Smooth muscle cell (in vitro differentiated cells): ENCODE measurements around the gene COL23A1. TPM values are rescaled to one million over a fixed set of nuclear protein-coding genes. Genes with fewer than 3 reads are reported as not detected.

Experiments
- DNase-seq: peaks from one replicate; lab custom pipeline; 2025; ENCODE audit not compliant: unreplicated experiment; lab: John Stamatoyannopoulos, UW
- H2AFZ ChIP-seq: fragments of 200-600 bp; sonication (generic); 2 replicates; pipeline ENCODE4 v1.6.0; 2016; ENCODE audit warnings: antibody characterized with exemption, low read depth, mild to moderate bottlenecking
- H3F3A ChIP-seq: fragments of 200-600 bp; sonication (generic); 2 replicates; pipeline ENCODE4 v1.6.0; 2017; ENCODE audit warnings: antibody characterized with exemption, low read depth
- H3K27ac ChIP-seq: fragments of 200-600 bp; sonication (generic); 2 replicates; pipeline ENCODE4 v1.5.1; 2016; ENCODE audit warnings: low read depth, mild to moderate bottlenecking
- H3K27me3 ChIP-seq: fragments of 200-600 bp; sonication (generic); 2 replicates; pipeline ENCODE4 v1.6.1; 2016; ENCODE audit warnings: low read depth, mild to moderate bottlenecking
- H3K36me3 ChIP-seq: fragments of 200-600 bp; sonication (generic); 2 replicates; pipeline ENCODE4 v1.5.1; 2016; ENCODE audit warnings: low read depth
- H3K4me1 ChIP-seq: fragments of 200-600 bp; sonication (generic); 2 replicates; pipeline ENCODE4 v1.5.1; 2016; ENCODE audit warnings: low read depth
- H3K4me2 ChIP-seq: fragments of 200-600 bp; sonication (generic); 2 replicates; pipeline ENCODE4 v1.6.0; 2016; ENCODE audit warnings: mild to moderate bottlenecking
- H3K4me3 ChIP-seq: fragments of 200-600 bp; sonication (generic); 2 replicates; pipeline ENCODE4 v1.5.1; 2016; ENCODE audit warnings: mild to moderate bottlenecking
- H3K79me2 ChIP-seq: fragments of 200-600 bp; sonication (generic); 2 replicates; pipeline ENCODE4 v1.6.0; 2016; ENCODE audit warnings: low read depth, mild to moderate bottlenecking
- H3K9ac ChIP-seq: fragments of 200-600 bp; sonication (generic); 2 replicates; pipeline ENCODE4 v1.6.0; 2016; ENCODE audit warnings: low read depth
- H3K9me3 ChIP-seq: fragments of 200-600 bp; sonication (generic); replicated peaks from 2 replicates; pipeline ENCODE4 v1.5.1; 2016; ENCODE audit warnings: low read depth
- H4K20me1 ChIP-seq: fragments of 200-600 bp; sonication (generic); 2 replicates; pipeline ENCODE4 v1.6.0; 2016; ENCODE audit warnings: low read depth
- CTCF ChIP-seq: fragments of 200-600 bp; sonication (generic); IDR thresholded peaks from 2 replicates; pipeline ENCODE4 v1.5.1; 2017; ENCODE audit warnings: borderline replicate concordance, mild to moderate bottlenecking, antibody characterized with exemption; ENCODE audit not compliant: insufficient read depth, poor library complexity, severe bottlenecking
- WGBS: methylation state at CpG from one replicate; pipeline ENCODE4 v1.1.7; 2016; ENCODE audit warnings: low lambda C conversion rate; 5-methylcytosine and 5-hydroxymethylcytosine counted together
- polyA plus RNA-seq: library from polyadenylated mRNA; unstranded; fragments of >200 nt; fragmentation: Nextera tagmentation; extraction: Ambion mirVana; gene quantifications from 2 replicates; pipeline ENCODE4 v1.2.1, GENCODE V29; 2016
- total RNA-seq: library from RNA; depleted of rRNA; stranded (reverse); fragments of >200 nt; gene quantifications from 2 replicates; pipeline ENCODE4 v1.2.3, GENCODE V29; 2014

COL23A1 gene
- total and polyA plus RNA-seq, 2 experiments from 2014 or later = 5.3 to 27.4 TPM

- peak overlapping the region; percentile 66 for H3K4me2 ChIP-seq
- H3F3A ChIP-seq = peaks cover 5% of the 10 kb centered on the region
- H3K9ac ChIP-seq = no peak overlapping the region
- no peak for TF ChIP-seq CTCF
- H3K79me2 ChIP-seq = no peaks in the 10 kb centered on the region
- peaks cover 3% of the 10 kb centered on the region for H3K9me3 ChIP-seq
- H3K36me3 ChIP-seq = no peaks in the 10 kb centered on the region
- H3K4me3 ChIP-seq = no peak overlapping the region
- H3K4me1 ChIP-seq = peaks cover 7% of the 10 kb centered on the region
- H2AFZ ChIP-seq = no peak overlapping the region
- 56% methylated on average over 21 of the region's 21 CpGs for WGBS
- no peaks in the 10 kb centered on the region for H4K20me1 ChIP-seq
- no peak overlapping the region for H3K27ac ChIP-seq
- no peak for DNase-seq
- H3K27me3 ChIP-seq = no peaks in the 10 kb centered on the region
Measured at GRCh38 chr5:178288401-178289368, 301.5 kb downstream of the COL23A1 start.

GRCh38 chr5:178287791-178288105 is 302.4 kb downstream of the COL23A1 start:
- 95% methylated on average over 10 of the region's 10 CpGs for WGBS
- DNase-seq = no peak
- H3K4me3 ChIP-seq = no peak overlapping the region
- no peaks in the 10 kb centered on the region for H3K79me2 ChIP-seq
- H4K20me1 ChIP-seq = no peaks in the 10 kb centered on the region
- no peak for TF ChIP-seq CTCF
- no peaks in the 10 kb centered on the region for H3K27me3 ChIP-seq
- peaks cover 5% of the 10 kb centered on the region for H3F3A ChIP-seq
- H3K9me3 ChIP-seq = peaks cover 3% of the 10 kb centered on the region
- H3K27ac ChIP-seq = no peak overlapping the region
- no peak overlapping the region for H3K9ac ChIP-seq
- no peaks in the 10 kb centered on the region for H3K36me3 ChIP-seq
- H3K4me2 ChIP-seq = no peak overlapping the region
- H3K4me1 ChIP-seq = peaks cover 7% of the 10 kb centered on the region
- no peak overlapping the region for H2AFZ ChIP-seq

GRCh38 chr5:178287091-178287790 is 303.0 kb downstream of the COL23A1 start:
- no peaks in the 10 kb centered on the region for H3K36me3 ChIP-seq
- no peak overlapping the region for H3K27ac ChIP-seq
- H3K79me2 ChIP-seq = no peaks in the 10 kb centered on the region
- no peaks in the 10 kb centered on the region for H3K27me3 ChIP-seq
- H3K4me3 ChIP-seq = no peak overlapping the region
- no peak overlapping the region for H3K9ac ChIP-seq
- H3F3A ChIP-seq = peaks cover 5% of the 10 kb centered on the region
- peaks cover 3% of the 10 kb centered on the region for H3K9me3 ChIP-seq
- H2AFZ ChIP-seq = no peak overlapping the region
- no peaks in the 10 kb centered on the region for H4K20me1 ChIP-seq
- H3K4me1 ChIP-seq = peaks cover 7% of the 10 kb centered on the region
- no peak for DNase-seq
- H3K4me2 ChIP-seq = no peak overlapping the region
- no peak for TF ChIP-seq CTCF
- WGBS = 85% methylated on average over 20 of the region's 20 CpGs
